GM10266 (cell line): Measurements from ENCODE around the gene MKRN1.
"Not testable (repeated sequence)": the region's sequence is repeated elsewhere in the genome, so short reads cannot be mapped to it uniquely, and the experiment has no call there.

ENCODE experiments used
- DNase-seq: peaks from one replicate; pipeline ENCODE4 v3.0.0; 2012; ENCODE audit errors: extremely low spot score
- CTCF ChIP-seq: IDR thresholded peaks from 2 replicates; pipeline ENCODE4 v1.5.1; 2012; ENCODE audit warnings: mild to moderate bottlenecking, low read depth; ENCODE audit not compliant: control insufficient read depth, insufficient read depth; ENCODE audit errors: missing control alignments

MKRN1 gene

GRCh38 chr7:140456551-140457051 is 22.7 kb downstream of the MKRN1 start:
- DNase-seq = no peak

GRCh38 chr7:140455743-140456142 is 23.6 kb downstream of the MKRN1 start:
- DNase-seq = no peak

More at GRCh38 chr7:140456551-140457051, 22.7 kb downstream of the MKRN1 start:
- no peak for TF ChIP-seq CTCF

GRCh38 chr7:140454657-140455015 is 24.7 kb downstream of the MKRN1 start:
- DNase-seq = no peak
- TF ChIP-seq CTCF = no peak

More at GRCh38 chr7:140455743-140456142, 23.6 kb downstream of the MKRN1 start:
- TF ChIP-seq CTCF = no peak

GRCh38 chr7:140453785-140454656 is 25.3 kb downstream of the MKRN1 start:
- DNase-seq = not testable (repeated sequence)

GRCh38 chr7:140453273-140453672 is 26.0 kb downstream of the MKRN1 start:
- TF ChIP-seq CTCF = no peak
- DNase-seq = no peak

GRCh38 chr7:140451716-140452115 is 27.6 kb downstream of the MKRN1 start:
- no peak for TF ChIP-seq CTCF
- no peak for DNase-seq

- DNase-seq = no peak
- no peak for TF ChIP-seq CTCF
Measured at GRCh38 chr7:140448781-140449480, 30.4 kb downstream of the MKRN1 start.
